ENCODE results near the gene TFB1M. TPM values are rescaled to one million over a fixed set of nuclear protein-coding genes. Genes with fewer than 3 reads are reported as not detected.

The TFB1M gene
- total and polyA plus RNA-seq, 9 of the 15 experiments (the other 6 are each of a cell fraction or from before 2014, with no cell fraction given), result 34.6 to 145 (median 40.4) TPM

DNA sequence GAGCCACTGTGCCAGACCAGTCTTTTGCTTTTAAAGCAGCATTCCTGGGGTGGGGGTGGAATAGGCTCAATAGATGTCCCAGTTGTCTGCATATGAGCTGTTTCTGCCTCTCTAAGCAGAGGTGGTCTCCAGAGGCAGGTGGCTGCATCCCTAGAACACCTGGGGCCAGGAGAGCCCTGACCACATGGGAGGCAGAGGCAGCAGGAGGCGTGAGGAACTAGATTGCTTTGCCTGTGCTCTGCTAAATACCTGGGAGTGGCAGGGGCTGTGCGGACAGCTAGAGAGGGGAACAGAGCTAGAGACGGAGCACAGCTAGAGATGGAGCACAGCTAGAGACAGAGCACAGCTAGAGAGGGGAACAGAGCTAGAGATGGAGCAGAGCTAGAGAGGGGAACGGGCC, 79.6 kb downstream of the TFB1M start:
- TF ChIP-seq, protein P1, sequence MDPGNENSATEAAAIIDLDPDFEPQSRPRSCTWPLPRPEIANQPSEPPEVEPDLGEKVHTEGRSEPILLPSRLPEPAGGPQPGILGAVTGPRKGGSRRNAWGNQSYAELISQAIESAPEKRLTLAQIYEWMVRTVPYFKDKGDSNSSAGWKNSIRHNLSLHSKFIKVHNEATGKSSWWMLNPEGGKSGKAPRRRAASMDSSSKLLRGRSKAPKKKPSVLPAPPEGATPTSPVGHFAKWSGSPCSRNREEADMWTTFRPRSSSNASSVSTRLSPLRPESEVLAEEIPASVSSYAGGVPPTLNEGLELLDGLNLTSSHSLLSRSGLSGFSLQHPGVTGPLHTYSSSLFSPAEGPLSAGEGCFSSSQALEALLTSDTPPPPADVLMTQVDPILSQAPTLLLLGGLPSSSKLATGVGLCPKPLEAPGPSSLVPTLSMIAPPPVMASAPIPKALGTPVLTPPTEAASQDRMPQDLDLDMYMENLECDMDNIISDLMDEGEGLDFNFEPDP (CRISPR knock-in tag; IDR thresholded peaks at IDR 0.05), result no peak
- POLR2A ChIA-PET, result interaction anchor here (0.5 to 2.0 kb wide), 4 partner anchors 12 to 638 kb away, joined by 3 to 9 read pairs (median 4); no protein-coding TSS in a partner anchor
- CTCF ChIA-PET (ENCODE audit: low intra/inter-chr PET ratio), result no interaction called here
- peaks cover 19 to 44% of the 10 kb centered on the region in 2 experiments; a peak in 4 of 5 replicates for H3K27me3 ChIP-seq (ENCODE audit: control insufficient read depth in 2 of 2, insufficient read depth in 2 of 2, low read length in 2 of 2)
- no peaks in the 10 kb centered on the region for H3K9me3 ChIP-seq (replicated peaks; ENCODE audit: control insufficient read depth, insufficient read depth, low read depth, low read length)
- no peak for DNase-seq (ENCODE audit: extremely low read depth in 1 of 4, low spot score in 3 of 4)
- no peaks in the 10 kb centered on the region for H3K79me2 ChIP-seq (ENCODE audit: control insufficient read depth, insufficient read depth, low read length)
- no peak overlapping the region for H2AFZ ChIP-seq (ENCODE audit: low read depth, low read length)
- no peak overlapping the region for H3K4me3 ChIP-seq
- H3K36me3 ChIP-seq (ENCODE audit: control insufficient read depth, insufficient read depth, low read length), result no peaks in the 10 kb centered on the region
- in situ Hi-C loops (cut with MboI), result no loop called here
- no peak overlapping the region for H3K9ac ChIP-seq (ENCODE audit: insufficient read depth in 1 of 2, low read depth in 2 of 2, low read length in 2 of 2)
- H3K4me2 ChIP-seq (ENCODE audit: insufficient read depth, low read length), result no peak overlapping the region
- WGBS (ENCODE audit: insufficient coverage, low coverage, missing lambda C conversion rate), result 2% methylated on average over 4 of the region's 4 CpGs
- ATAC-seq, result no peak
- FAIRE-seq, result no peak
- no peak overlapping the region for H3K27ac ChIP-seq (ENCODE audit: extremely low read depth, low read depth, low read length)
- no peaks in the 10 kb centered on the region for H4K20me1 ChIP-seq (replicated peaks; ENCODE audit: control insufficient read depth, insufficient read depth, low read length)
- H3K4me1 ChIP-seq (replicated peaks in 1 of 2; ENCODE audit: control insufficient read depth in 2 of 2, insufficient read depth in 2 of 2, low read length in 2 of 2), result no peaks in the 10 kb centered on the region
- BruUV-seq (replicated peaks), result no TSS peak
- H3K9me1 ChIP-seq (ENCODE audit: control insufficient read depth, insufficient read depth, low read length), result no peaks in the 10 kb centered on the region
- intact Hi-C loops (cut with micrococcal nuclease), result no loop called here

DNA sequence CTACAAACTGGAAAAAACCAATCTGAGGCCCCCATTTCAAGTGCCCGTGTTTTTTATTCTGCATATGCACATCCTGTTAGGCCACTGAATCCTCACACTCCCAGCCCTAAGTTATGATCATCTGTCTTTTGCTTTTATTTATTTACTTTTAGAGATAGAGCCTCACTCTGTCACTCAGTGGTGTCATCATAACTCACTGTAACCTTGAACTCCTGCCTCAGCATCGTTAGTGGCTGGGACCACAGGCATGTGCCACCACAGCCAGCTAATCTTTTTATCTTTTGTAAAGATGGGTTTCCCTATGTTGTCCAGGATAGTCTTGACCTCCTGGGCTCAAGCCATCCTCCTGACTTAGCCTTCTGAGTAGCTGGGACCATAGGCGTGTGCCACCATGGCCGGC, 80.1 kb downstream of the TFB1M start:
- peaks cover 21 to 39% of the 10 kb centered on the region in 2 experiments; a peak in 4 of 5 replicates for H3K27me3 ChIP-seq (ENCODE audit: control insufficient read depth in 2 of 2, insufficient read depth in 2 of 2, low read length in 2 of 2)
- CTCF ChIA-PET (ENCODE audit: low intra/inter-chr PET ratio), result no interaction called here
- POLR2A ChIA-PET, result interaction anchor here (0.6 to 0.9 kb wide), 2 partner anchors 13 to 18 kb away, joined by 4 to 5 read pairs; no protein-coding TSS in a partner anchor
- FAIRE-seq (no peak), ATAC-seq (no peak), DNase-seq (ENCODE audit: extremely low read depth in 1 of 4, low spot score in 3 of 4) (no peak)
- BruUV-seq (replicated peaks), result no TSS peak
- no peak overlapping the region for H3K4me3 ChIP-seq
- H3K4me1 ChIP-seq (replicated peaks in 1 of 2; ENCODE audit: control insufficient read depth in 2 of 2, insufficient read depth in 2 of 2, low read length in 2 of 2), result no peaks in the 10 kb centered on the region
- no peak overlapping the region for H3K9ac ChIP-seq (ENCODE audit: insufficient read depth in 1 of 2, low read depth in 2 of 2, low read length in 2 of 2)
- no peak overlapping the region for H3K4me2 ChIP-seq (ENCODE audit: insufficient read depth, low read length)
- in situ Hi-C loops (cut with MboI), result no loop called here
- no peaks in the 10 kb centered on the region for H3K9me1 ChIP-seq (ENCODE audit: control insufficient read depth, insufficient read depth, low read length)
- H3K79me2 ChIP-seq (ENCODE audit: control insufficient read depth, insufficient read depth, low read length), result no peaks in the 10 kb centered on the region
- H2AFZ ChIP-seq (ENCODE audit: low read depth, low read length), result no peak overlapping the region
- no peaks in the 10 kb centered on the region for H3K9me3 ChIP-seq (replicated peaks; ENCODE audit: control insufficient read depth, insufficient read depth, low read depth, low read length)
- H4K20me1 ChIP-seq (replicated peaks; ENCODE audit: control insufficient read depth, insufficient read depth, low read length), result no peaks in the 10 kb centered on the region
- WGBS (ENCODE audit: insufficient coverage, low coverage, missing lambda C conversion rate), result 0% methylated on average over 4 of the region's 4 CpGs
- no peaks in the 10 kb centered on the region for H3K36me3 ChIP-seq (ENCODE audit: control insufficient read depth, insufficient read depth, low read length)
- H3K27ac ChIP-seq (ENCODE audit: extremely low read depth, low read depth, low read length), result no peak overlapping the region
- intact Hi-C loops (cut with micrococcal nuclease), result no loop called here
- TF ChIP-seq THRAP3 (IDR thresholded peaks at IDR 0.05; ENCODE audit: borderline replicate concordance) (no peak), CREBBP (IDR thresholded peaks at IDR 0.05; ENCODE audit: low read depth, low read length) (no peak), ZC3H4 (CRISPR knock-in tag; IDR thresholded peaks at IDR 0.05; ENCODE audit: borderline replicate concordance) (no peak), KDM5B (IDR thresholded peaks at IDR 0.05; ENCODE audit: insufficient replicate concordance, low read depth, low read length) (no peak), ZNF354B (CRISPR knock-in tag; IDR thresholded peaks at IDR 0.05) (no peak), HNRNPL (IDR thresholded peaks at IDR 0.05; ENCODE audit: low read depth, low read length) (no peak), ZNF696 (CRISPR knock-in tag; conservative IDR thresholded peaks at IDR 0.05) (no peak), ERF (CRISPR knock-in tag; IDR thresholded peaks at IDR 0.05) (no peak)
- TF ChIP-seq, protein P2, sequence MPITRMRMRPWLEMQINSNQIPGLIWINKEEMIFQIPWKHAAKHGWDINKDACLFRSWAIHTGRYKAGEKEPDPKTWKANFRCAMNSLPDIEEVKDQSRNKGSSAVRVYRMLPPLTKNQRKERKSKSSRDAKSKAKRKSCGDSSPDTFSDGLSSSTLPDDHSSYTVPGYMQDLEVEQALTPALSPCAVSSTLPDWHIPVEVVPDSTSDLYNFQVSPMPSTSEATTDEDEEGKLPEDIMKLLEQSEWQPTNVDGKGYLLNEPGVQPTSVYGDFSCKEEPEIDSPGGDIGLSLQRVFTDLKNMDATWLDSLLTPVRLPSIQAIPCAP (CRISPR knock-in tag; IDR thresholded peaks at IDR 0.05; ENCODE audit: borderline replicate concordance), result no peak
- TF ChIP-seq, protein P3, sequence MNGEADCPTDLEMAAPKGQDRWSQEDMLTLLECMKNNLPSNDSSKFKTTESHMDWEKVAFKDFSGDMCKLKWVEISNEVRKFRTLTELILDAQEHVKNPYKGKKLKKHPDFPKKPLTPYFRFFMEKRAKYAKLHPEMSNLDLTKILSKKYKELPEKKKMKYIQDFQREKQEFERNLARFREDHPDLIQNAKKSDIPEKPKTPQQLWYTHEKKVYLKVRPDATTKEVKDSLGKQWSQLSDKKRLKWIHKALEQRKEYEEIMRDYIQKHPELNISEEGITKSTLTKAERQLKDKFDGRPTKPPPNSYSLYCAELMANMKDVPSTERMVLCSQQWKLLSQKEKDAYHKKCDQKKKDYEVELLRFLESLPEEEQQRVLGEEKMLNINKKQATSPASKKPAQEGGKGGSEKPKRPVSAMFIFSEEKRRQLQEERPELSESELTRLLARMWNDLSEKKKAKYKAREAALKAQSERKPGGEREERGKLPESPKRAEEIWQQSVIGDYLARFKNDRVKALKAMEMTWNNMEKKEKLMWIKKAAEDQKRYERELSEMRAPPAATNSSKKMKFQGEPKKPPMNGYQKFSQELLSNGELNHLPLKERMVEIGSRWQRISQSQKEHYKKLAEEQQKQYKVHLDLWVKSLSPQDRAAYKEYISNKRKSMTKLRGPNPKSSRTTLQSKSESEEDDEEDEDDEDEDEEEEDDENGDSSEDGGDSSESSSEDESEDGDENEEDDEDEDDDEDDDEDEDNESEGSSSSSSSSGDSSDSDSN (IDR thresholded peaks at IDR 0.05; ENCODE audit: borderline replicate concordance in 1 of 2, low read depth in 2 of 2, low read length in 2 of 2), result no peak
